ENCODE results near the gene NUDT4. TPM values are rescaled to one million over a fixed set of nuclear protein-coding genes. Genes with fewer than 3 reads are reported as not detected.
"Not testable (repeated sequence)": the region's sequence is repeated elsewhere in the genome, so short reads cannot be mapped to it uniquely, and the experiment has no call there.

NUDT4 gene
- total RNA-seq, 2 experiments from 2014 or later = 26.4 to 32.4 TPM

DNA sequence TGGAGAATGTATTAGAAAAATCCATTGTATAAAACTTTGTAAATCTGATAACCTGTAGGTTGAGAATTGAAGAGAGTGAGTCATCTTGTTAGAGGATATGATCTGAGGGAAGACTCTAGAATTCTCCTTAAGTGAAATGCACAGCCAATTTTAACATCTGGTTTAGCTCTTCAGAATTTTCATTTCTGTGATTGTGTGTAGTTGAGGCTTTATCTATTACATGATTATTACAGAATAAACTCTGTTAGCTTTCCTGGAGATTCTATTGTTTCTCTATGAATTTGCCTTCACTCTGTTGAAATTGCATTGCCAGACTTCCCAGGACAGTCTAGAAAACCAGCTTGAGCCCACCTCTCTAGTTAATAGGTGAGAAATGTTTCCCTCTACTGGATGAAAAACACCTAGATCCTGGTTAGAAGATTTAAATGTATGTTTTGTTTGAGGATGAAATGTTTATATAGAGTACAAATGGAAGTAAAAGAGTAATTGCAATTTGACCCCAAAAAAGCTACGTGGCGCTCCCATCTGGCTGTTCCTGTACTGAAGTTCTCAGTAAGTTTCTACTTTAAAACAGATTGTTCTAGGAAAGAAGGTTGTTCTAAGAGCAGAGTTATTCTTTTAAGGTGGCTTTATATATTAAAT lies 2.9 kb downstream of the NUDT4 start:
- Histone ChIP-seq H3K4me1 (ENCODE audit: insufficient read depth, low read length, poor library complexity, severe bottlenecking) (peaks cover 23% of the 10 kb centered on the region), H3K79me2 (ENCODE audit: insufficient read depth, low read depth, low read length) (peaks cover 59% of the 10 kb centered on the region), H3K4me3 (ENCODE audit: low read depth, low read length, poor library complexity, severe bottlenecking) (peak overlapping the region; percentile 75), H2AFZ (ENCODE audit: low read length) (no peak overlapping the region), H3K9me3 (ENCODE audit: low read length) (no peaks in the 10 kb centered on the region), H3K9me2 (ENCODE audit: insufficient read depth, low read length) (no peaks in the 10 kb centered on the region), H3K36me3 (ENCODE audit: insufficient read depth, low read length) (peaks cover 17% of the 10 kb centered on the region; the same call in 1 of the 2 replicates), H3K4me2 (ENCODE audit: low read length) (peak overlapping the region; percentile 78), H4K20me1 (ENCODE audit: insufficient read depth, low read length) (peaks cover 27% of the 10 kb centered on the region), H3K27ac (ENCODE audit: low read depth, low read length, poor library complexity, severe bottlenecking) (no peak overlapping the region)
- peak; percentile 53 for DNase-seq (ENCODE audit: low spot score)
- intact Hi-C loops (cut with micrococcal nuclease; ENCODE audit: unreplicated experiment) = loop anchor here (1.0 kb wide), 3 partner anchors 214 to 393 kb away; no protein-coding TSS in a partner anchor
- no peak for TF ChIP-seq EZH2phosphoT487 (IDR thresholded peaks at IDR 0.05; ENCODE audit: borderline replicate concordance, low read depth, low read length)
- TF ChIP-seq, protein P1, sequence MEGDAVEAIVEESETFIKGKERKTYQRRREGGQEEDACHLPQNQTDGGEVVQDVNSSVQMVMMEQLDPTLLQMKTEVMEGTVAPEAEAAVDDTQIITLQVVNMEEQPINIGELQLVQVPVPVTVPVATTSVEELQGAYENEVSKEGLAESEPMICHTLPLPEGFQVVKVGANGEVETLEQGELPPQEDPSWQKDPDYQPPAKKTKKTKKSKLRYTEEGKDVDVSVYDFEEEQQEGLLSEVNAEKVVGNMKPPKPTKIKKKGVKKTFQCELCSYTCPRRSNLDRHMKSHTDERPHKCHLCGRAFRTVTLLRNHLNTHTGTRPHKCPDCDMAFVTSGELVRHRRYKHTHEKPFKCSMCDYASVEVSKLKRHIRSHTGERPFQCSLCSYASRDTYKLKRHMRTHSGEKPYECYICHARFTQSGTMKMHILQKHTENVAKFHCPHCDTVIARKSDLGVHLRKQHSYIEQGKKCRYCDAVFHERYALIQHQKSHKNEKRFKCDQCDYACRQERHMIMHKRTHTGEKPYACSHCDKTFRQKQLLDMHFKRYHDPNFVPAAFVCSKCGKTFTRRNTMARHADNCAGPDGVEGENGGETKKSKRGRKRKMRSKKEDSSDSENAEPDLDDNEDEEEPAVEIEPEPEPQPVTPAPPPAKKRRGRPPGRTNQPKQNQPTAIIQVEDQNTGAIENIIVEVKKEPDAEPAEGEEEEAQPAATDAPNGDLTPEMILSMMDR (conservative IDR thresholded peaks at IDR 0.05; ENCODE audit: low read length) = peak; percentile 82
- POLR2A ChIA-PET = interaction anchor here (1.1 to 3.2 kb wide), 6 partner anchors 11 to 393 kb away, joined by 3 to 24 read pairs (median 8); no protein-coding TSS in a partner anchor
- BruUV-seq (replicated peaks) = no TSS peak
- CTCF ChIA-PET (ENCODE audit: unreplicated experiment) = interaction anchor here (1.6 kb wide), 1 partner anchor 10 kb away, joined by 6 read pairs; no protein-coding TSS in a partner anchor

DNA sequence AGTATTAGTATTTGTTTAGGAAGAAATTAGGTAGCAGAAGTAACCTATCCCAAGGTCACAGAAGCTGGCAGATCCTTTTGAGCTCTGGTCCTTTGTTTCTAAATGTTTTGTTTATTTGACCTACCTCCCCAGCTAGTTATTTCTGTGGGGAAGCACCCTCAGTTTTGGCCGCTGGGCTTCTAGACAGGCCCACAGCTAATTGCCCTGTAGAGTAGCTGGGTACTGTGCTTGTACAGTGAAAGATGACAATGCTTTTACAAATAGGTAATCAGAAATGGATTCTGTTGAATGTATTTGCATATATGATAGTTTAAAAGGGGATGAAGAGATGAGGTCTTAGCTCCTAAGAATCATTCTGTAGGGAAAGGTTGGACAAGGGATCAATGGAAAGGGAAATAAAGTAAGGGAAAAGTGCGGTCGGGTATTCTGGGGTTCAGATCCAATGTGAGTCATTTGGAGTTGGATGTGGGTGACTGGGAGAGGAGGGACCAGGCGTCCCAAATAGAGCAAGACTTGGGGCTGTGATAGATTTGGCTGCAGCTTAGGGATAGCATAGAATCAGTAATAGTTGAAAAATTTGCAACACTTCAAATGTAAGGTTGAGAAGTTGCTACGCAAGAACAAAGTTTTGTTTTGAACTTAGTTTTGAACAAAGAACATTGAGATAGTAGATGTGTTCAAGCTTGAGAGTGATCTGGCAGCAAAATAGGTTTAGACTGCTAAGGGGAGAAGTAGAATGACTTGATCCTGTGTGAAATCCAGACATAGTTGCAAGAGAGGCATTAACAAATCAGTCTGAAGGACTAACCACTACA lies 3.6 kb downstream of the NUDT4 start:
- TF ChIP-seq, protein P1 (conservative IDR thresholded peaks at IDR 0.05; ENCODE audit: low read length) = no peak
- no peak for TF ChIP-seq EZH2phosphoT487 (IDR thresholded peaks at IDR 0.05; ENCODE audit: borderline replicate concordance, low read depth, low read length)
- Histone ChIP-seq H3K4me2 (ENCODE audit: low read length) (peak overlapping the region; percentile 78), H3K36me3 (ENCODE audit: insufficient read depth, low read length) (peaks cover 17% of the 10 kb centered on the region; the same call in 1 of the 2 replicates), H3K9me3 (ENCODE audit: low read length) (no peaks in the 10 kb centered on the region), H3K27ac (ENCODE audit: low read depth, low read length, poor library complexity, severe bottlenecking) (no peak overlapping the region), H3K9me2 (ENCODE audit: insufficient read depth, low read length) (no peaks in the 10 kb centered on the region), H2AFZ (ENCODE audit: low read length) (no peak overlapping the region), H3K79me2 (ENCODE audit: insufficient read depth, low read depth, low read length) (peaks cover 61% of the 10 kb centered on the region), H3K4me1 (ENCODE audit: insufficient read depth, low read length, poor library complexity, severe bottlenecking) (peaks cover 23% of the 10 kb centered on the region), H3K4me3 (ENCODE audit: low read depth, low read length, poor library complexity, severe bottlenecking) (peak overlapping the region; percentile 14), H4K20me1 (ENCODE audit: insufficient read depth, low read length) (peaks cover 27% of the 10 kb centered on the region)
- ChIA-PET CTCF (ENCODE audit: unreplicated experiment) (interaction anchor here (1.1 to 1.6 kb wide), 2 partner anchors 9 to 284 kb away, joined by 3 to 6 read pairs; no protein-coding TSS in a partner anchor), POLR2A (interaction anchor here (0.5 to 3.2 kb wide), 11 partner anchors 10 to 1595 kb away, joined by 3 to 24 read pairs (median 5); no protein-coding TSS in a partner anchor)
- no peak for DNase-seq (ENCODE audit: low spot score)
- no TSS peak for BruUV-seq (replicated peaks)
- intact Hi-C loops (cut with micrococcal nuclease; ENCODE audit: unreplicated experiment) = no loop called here

DNA sequence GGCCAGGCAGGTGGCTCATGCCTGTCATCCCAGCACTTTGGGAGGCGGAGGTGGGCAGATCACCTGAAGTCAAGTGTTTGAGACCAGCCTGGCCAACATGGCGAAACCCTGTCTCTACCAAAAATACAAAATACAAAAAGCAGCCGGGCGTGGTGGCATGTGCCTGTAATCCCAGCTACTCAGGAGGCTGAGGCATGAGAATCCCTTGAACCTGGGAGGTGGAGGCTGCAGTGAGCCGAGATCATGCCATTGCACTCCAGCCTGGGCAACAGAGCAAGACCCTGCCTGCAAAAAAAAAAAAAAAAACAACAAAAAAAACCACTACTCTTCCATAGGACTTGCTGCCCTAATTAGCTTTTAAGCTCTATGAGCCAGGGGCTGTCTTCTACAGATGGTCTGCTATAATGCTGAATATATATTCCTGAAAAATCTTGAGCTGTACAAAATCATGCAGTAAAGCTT lies 4.3 kb downstream of the NUDT4 start:
- Histone ChIP-seq H3K79me2 (ENCODE audit: insufficient read depth, low read depth, low read length) (peaks cover 66% of the 10 kb centered on the region), H3K36me3 (ENCODE audit: insufficient read depth, low read length) (peaks cover 20% of the 10 kb centered on the region), H3K4me1 (ENCODE audit: insufficient read depth, low read length, poor library complexity, severe bottlenecking) (peaks cover 23% of the 10 kb centered on the region), H4K20me1 (ENCODE audit: insufficient read depth, low read length) (peaks cover 27% of the 10 kb centered on the region)
- H2AFZ ChIP-seq (ENCODE audit: low read length); H3K9me3 ChIP-seq (ENCODE audit: low read length); BruUV-seq (replicated peaks); H3K27ac ChIP-seq (ENCODE audit: low read depth, low read length, poor library complexity, severe bottlenecking); DNase-seq (ENCODE audit: low spot score); intact Hi-C loops (cut with micrococcal nuclease; ENCODE audit: unreplicated experiment); H3K4me3 ChIP-seq (ENCODE audit: low read depth, low read length, poor library complexity, severe bottlenecking); H3K9me2 ChIP-seq (ENCODE audit: insufficient read depth, low read length); H3K4me2 ChIP-seq (ENCODE audit: low read length): not testable (repeated sequence)
- POLR2A ChIA-PET = interaction anchor here (0.5 to 3.2 kb wide), 7 partner anchors 9 to 743 kb away, joined by 3 to 24 read pairs (median 6); no protein-coding TSS in a partner anchor
- CTCF ChIA-PET (ENCODE audit: unreplicated experiment) = interaction anchor here (1.1 kb wide), 1 partner anchor 284 kb away, joined by 3 read pairs; no protein-coding TSS in a partner anchor
